Aorta (tissue), 5 donors: Measurements from ENCODE around the gene ZPBP. TPM values are rescaled to one million over a fixed set of nuclear protein-coding genes. Genes with fewer than 3 reads are reported as not detected.
"Not testable (repeated sequence)": the region's sequence is repeated elsewhere in the genome, so short reads cannot be mapped to it uniquely, and the experiment has no call there.

Experiments
- ATAC-seq: fragments of 200-7000 bp; cut with Tn5 transposase; one replicate; pipeline ENCODE4 v1.9.1; 2022; ENCODE audit warnings: moderate library complexity; ENCODE audit not compliant: low FRiP score
- DNase-seq, 2 donors: peaks; one replicate each; pipeline ENCODE4 v3.0.0-alpha.2; 2020
- H3K27ac ChIP-seq, 2 donors: one replicate each; pipeline ENCODE4 v1.5.1; 2013; ENCODE audit warnings: low read length in 2 of 2, mild to moderate bottlenecking in 2 of 2, moderate library complexity in 2 of 2, control low read depth in 1 of 2, inconsistent platforms in 1 of 2, low read depth in 1 of 2
- H3K27me3 ChIP-seq, 2 donors: one replicate each; pipeline ENCODE4 v1.6.1; 2013; ENCODE audit warnings: control low read depth in 1 of 2, low read length in 1 of 2, mild to moderate bottlenecking in 1 of 2, moderate library complexity in 1 of 2; ENCODE audit not compliant: insufficient read depth in 2 of 2, control insufficient read depth in 1 of 2
- H3K36me3 ChIP-seq, 2 donors: one replicate each; pipeline ENCODE4 v1.6.1; 2013; ENCODE audit warnings: control low read depth in 1 of 2, low read length in 1 of 2, mild to moderate bottlenecking in 1 of 2; ENCODE audit not compliant: insufficient read depth in 2 of 2, control insufficient read depth in 1 of 2
- H3K4me1 ChIP-seq, 2 donors: one replicate each; pipeline ENCODE4 v1.6.1; 2013; ENCODE audit warnings: low read length in 2 of 2, control low read depth in 1 of 2, mild to moderate bottlenecking in 1 of 2, moderate library complexity in 1 of 2; ENCODE audit not compliant: insufficient read depth in 2 of 2, control insufficient read depth in 1 of 2
- H3K4me3 ChIP-seq, 2 donors: one replicate each; pipeline ENCODE4 v1.5.1; 2013; ENCODE audit warnings: low read length in 2 of 2, control low read depth in 1 of 2, mild to moderate bottlenecking in 1 of 2
- H3K9me3 ChIP-seq: one replicate; pipeline ENCODE4 v1.6.1; 2013; ENCODE audit warnings: mild to moderate bottlenecking, low read length; ENCODE audit not compliant: control insufficient read depth
- WGBS, 2 donors: extraction: QIAGEN DNeasy Blood & Tissue Kit; methylation state at CpG; one replicate each; pipeline ENCODE4 v1.1.7; 2013; 5-methylcytosine and 5-hydroxymethylcytosine counted together
- intact Hi-C, 2 donors: fragments of 100-400 bp; cut with DNase I; formaldehyde crosslinking; loops; one replicate each; pipeline versions ENCODE4 v1.14.2 to v1.15.0; 2022
- polyA plus RNA-seq, 2 donors: library from polyadenylated mRNA; stranded (reverse); fragments of 200-250 nt; gene quantifications; one replicate each; pipeline ENCODE4 v1.2.3, GENCODE V29; 2013
- total RNA-seq, 2 donors: library from RNA; stranded (reverse); fragmentation: NEBNext Ultra II Directional; extraction: Animal tissue kit (Norgen Biotek cat#: 25700); gene quantifications; one replicate each; pipeline ENCODE4 v1.2.1, GENCODE V29; 2021
- donor health status: healthy with polysubstance abuse.
- donor health status: Bipolar disorder and iron deficiency.
- donor health status: DM: no; HTN: no; CAD: no.
- donor health status: DM: no; HTN: no; CAD: no.
- donor health status: DM: yes; HTN: yes; CAD: no.

Gene ZPBP
- total and polyA plus RNA-seq, 4 donors = not detected

DNA sequence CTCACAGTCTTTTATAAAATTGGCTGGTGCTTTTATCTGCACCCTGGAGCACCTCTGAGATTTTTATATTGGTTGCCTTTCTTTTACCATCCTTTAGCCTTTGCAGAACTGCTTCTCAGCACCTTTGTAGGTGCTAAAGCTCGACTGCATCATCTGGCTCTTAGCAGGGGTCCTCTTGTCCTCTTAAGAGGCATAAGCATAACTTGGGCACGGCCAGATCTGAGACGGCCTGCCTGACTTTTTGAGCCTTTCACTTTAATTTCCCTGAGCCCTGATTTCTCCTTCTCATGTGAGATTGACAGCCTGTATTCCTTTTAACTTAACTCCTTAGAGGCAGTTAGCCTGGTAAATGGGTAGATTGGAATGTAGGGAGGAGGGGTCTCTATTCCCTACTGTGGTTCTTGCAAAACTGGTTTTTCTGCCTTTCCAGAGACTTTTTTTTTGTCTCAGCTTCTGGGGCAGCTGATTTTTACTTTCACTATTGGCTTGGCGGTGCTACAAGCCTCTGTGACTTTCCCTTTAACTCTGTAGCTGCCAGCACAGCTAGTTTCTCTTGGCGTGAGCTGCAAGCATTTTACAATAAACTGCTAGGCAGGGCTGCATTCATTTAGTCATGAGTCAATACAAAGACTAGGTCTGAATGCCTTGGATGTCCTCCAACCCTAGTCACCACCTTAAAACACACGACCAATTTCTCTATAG, 24.0 kb downstream of the ZPBP start:
- DNase-seq (no peak), ATAC-seq (peak; percentile 60)
- peaks cover 3 to 5% of the 10 kb centered on the region in 2 donors for H3K4me1 ChIP-seq
- intact Hi-C loops = no loop called here
- H3K4me3 ChIP-seq = peak overlapping the region; percentile 79 to 83
- no peaks in the 10 kb centered on the region for H3K9me3 ChIP-seq
- no peaks in the 10 kb centered on the region for H3K27me3 ChIP-seq
- H3K27ac ChIP-seq = peak overlapping the region; percentile 45 to 51
- WGBS, 2 donors = 1 to 3% methylated on average over 6 of the region's 6 CpGs
- H3K36me3 ChIP-seq = no peaks in the 10 kb centered on the region

DNA sequence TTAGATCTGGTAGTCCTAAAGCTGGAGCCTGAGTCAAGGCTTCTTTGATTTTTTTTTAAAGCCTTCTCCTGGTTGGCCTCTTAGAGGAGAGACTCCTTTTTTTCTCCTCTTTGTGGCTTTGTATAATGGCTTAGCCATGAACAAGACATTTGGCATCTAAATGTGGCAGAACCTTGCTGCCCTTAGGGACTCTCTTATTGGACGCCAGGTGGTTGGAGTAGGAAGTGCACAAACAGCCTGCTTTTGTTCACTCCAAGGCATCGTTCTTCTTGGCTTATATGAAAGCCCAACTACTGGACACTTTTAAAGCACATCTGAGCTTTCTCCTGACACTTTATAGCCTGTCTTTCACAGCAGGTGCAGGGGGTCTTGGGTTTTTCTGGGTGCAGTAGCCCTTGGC, 25.0 kb downstream of the ZPBP start:
- Histone ChIP-seq H3K9me3 (no peaks in the 10 kb centered on the region), H3K4me1 (peaks cover 3 to 5% of the 10 kb centered on the region in 2 donors), H3K36me3 (no peaks in the 10 kb centered on the region), H3K27ac (no peak overlapping the region), H3K27me3 (no peaks in the 10 kb centered on the region), H3K4me3 (peak overlapping the region in 1 of 2 donors; percentile 79)
- 0 to 5% methylated on average over 2 of the region's 2 CpGs for WGBS, 2 donors
- no peak for DNase-seq
- intact Hi-C loops = no loop called here
- peak; percentile 28 for ATAC-seq

DNA sequence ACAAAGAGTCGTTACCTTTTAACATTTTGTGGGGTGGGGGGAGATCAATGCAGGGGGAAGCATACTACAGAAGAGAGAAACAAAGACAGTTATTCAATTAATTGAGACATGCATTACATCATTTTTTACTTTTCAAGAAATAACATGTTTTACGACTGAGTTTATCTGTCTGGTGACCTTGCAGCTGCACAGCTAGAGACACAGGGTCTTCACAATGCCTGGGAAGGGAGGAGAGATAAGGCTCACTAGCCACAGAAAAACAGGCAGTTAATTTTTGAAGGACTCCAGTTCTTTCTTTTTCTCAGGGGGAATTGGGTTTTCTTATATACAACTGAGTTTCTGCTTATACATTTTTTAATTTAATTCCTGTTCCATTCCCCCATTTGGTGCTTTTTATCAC, 30.1 kb downstream of the ZPBP start:
- no peak for DNase-seq
- Histone ChIP-seq H3K27me3 (no peaks in the 10 kb centered on the region), H3K4me1 (no peaks in the 10 kb centered on the region), H3K27ac (no peak overlapping the region), H3K36me3 (no peaks in the 10 kb centered on the region), H3K9me3 (no peaks in the 10 kb centered on the region), H3K4me3 (no peak overlapping the region)
- no peak for ATAC-seq
- WGBS, 2 donors = 79 to 84% methylated on average over 2 of the region's 2 CpGs
- intact Hi-C loops = no loop called here

DNA sequence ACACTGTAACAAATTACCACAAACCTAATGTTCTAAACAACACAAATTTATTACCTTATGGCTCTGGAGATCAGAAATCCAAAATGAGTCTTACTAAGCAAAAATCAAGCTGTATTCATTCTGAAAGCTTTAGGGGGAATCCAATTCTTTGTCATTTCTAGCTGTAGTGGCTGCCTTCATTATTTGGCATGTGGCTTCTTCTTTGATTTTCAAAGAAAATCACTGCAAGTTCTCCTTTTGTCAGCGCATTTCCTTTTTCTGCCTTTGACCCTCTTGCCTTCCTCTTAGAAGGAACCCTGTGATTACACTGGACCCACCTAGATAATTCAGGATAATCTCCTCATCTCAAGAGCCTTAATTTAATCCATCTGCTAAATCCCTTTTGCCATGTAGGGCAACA, 36.9 kb downstream of the ZPBP start:
- intact Hi-C loops = no loop called here
- no peaks in the 10 kb centered on the region for H3K4me1 ChIP-seq
- DNase-seq (no peak), ATAC-seq (no peak)
- no peaks in the 10 kb centered on the region for H3K36me3 ChIP-seq
- H3K4me3 ChIP-seq = no peak overlapping the region
- no peaks in the 10 kb centered on the region for H3K9me3 ChIP-seq
- H3K27me3 ChIP-seq = peaks cover 0 to 1% of the 10 kb centered on the region in 2 donors
- H3K27ac ChIP-seq = no peak overlapping the region
- 89 to 100% methylated on average over 1 of the region's 1 CpG for WGBS, 2 donors

DNA sequence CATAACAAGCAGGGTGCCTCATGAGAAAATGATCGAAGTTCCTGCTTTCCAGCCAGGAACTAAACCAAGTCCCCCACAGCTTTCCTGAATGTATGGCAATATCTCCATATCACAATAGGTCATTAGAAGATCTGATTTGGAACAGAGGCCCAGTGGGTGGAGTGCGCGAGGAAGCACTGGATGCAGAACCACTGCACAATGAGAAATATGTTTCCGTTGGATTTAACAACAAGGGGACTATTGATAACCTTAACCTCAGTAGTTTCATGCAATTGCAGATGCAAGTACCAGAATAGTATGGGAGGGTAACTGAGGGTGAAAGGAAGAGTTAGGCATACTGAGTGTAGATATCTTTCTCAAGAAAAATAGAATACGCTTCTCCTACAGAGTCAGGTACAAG, 45.3 kb downstream of the ZPBP start:
- 74 to 82% methylated on average over 5 of the region's 5 CpGs for WGBS, 2 donors
- Histone ChIP-seq H3K9me3 (no peaks in the 10 kb centered on the region), H3K36me3 (no peaks in the 10 kb centered on the region), H3K4me1 (no peaks in the 10 kb centered on the region), H3K4me3 (no peak overlapping the region), H3K27ac (no peak overlapping the region), H3K27me3 (no peaks in the 10 kb centered on the region)
- ATAC-seq (no peak), DNase-seq (no peak)
- intact Hi-C loops = no loop called here

DNA sequence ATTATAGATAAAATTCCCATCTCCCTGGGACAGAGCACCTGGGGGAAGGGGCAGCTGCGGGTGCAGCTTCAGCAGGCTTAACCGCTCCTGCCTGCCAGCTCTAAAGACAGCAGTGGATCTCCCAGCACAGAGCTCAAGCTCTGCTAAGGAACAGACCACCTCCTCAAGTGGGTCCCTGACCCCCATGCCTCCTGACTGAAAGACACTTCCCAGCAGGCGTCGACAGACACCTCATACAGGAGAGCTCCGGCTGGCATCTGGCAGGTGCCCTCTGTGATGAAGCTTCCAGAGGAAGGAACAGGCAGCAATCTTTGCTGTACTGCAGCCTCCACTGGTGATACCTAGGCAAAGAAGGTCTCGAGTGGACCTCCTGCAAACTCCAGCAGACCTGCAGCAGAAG, 51.9 kb downstream of the ZPBP start:
- H3K4me1 ChIP-seq, H3K9me3 ChIP-seq, intact Hi-C loops, H3K27ac ChIP-seq, H3K27me3 ChIP-seq, H3K4me3 ChIP-seq, DNase-seq, H3K36me3 ChIP-seq, ATAC-seq: not testable (repeated sequence)
- 73 to 75% methylated on average over 6 of the region's 6 CpGs for WGBS, 2 donors

DNA sequence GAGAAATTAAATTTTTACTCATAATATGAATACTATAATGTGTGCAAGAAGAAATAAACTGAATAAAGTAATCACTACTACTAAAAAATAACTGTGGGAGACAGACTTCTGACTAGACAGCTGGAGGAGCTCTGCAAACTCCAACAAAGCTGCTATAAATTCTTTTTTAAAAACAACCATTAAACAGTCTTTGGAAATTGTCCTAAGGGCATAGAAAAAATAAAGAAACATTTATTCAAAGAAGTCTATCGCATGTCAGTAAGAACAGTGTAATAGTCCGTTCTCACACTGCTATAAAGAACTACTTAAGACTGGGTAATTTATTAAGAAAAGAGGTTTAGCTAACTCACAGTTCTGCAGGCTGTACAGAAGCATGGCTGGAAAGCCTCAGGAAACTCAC, 56.0 kb downstream of the ZPBP start:
- no peak for DNase-seq
- intact Hi-C loops = no loop called here
- Histone ChIP-seq H3K4me1 (no peaks in the 10 kb centered on the region), H3K9me3 (no peaks in the 10 kb centered on the region), H3K27ac (no peak overlapping the region), H3K36me3 (no peaks in the 10 kb centered on the region), H3K4me3 (no peak overlapping the region), H3K27me3 (no peaks in the 10 kb centered on the region)
- 5 to 31% methylated on average over 2 of the region's 2 CpGs for WGBS, 2 donors
- no peak for ATAC-seq

DNA sequence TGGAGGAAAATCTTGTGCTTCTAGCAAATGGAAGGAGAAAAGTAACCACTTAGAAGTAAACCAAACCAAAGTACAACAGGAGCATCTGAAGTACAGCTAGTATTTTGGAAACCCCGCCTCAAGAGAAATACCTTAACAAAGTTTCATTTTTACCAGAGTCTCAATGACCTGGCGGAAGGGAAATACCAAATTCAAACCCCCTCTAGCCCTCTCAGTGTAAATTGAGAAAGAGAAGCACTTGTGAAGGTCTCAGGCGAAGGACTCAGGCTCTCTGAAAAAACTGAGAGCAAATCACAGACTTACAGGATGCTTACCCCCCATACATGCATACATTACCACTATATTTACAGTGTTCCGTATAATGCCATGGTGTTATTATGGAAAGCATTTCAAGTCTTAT, 70.1 kb downstream of the ZPBP start:
- Histone ChIP-seq H3K4me3 (no peak overlapping the region), H3K27ac (no peak overlapping the region), H3K4me1 (no peaks in the 10 kb centered on the region), H3K27me3 (no peaks in the 10 kb centered on the region), H3K36me3 (no peaks in the 10 kb centered on the region), H3K9me3 (no peaks in the 10 kb centered on the region)
- intact Hi-C loops = no loop called here
- no peak for DNase-seq
- no peak for ATAC-seq
- WGBS, 2 donors = 84 to 87% methylated on average over 4 of the region's 4 CpGs

DNA sequence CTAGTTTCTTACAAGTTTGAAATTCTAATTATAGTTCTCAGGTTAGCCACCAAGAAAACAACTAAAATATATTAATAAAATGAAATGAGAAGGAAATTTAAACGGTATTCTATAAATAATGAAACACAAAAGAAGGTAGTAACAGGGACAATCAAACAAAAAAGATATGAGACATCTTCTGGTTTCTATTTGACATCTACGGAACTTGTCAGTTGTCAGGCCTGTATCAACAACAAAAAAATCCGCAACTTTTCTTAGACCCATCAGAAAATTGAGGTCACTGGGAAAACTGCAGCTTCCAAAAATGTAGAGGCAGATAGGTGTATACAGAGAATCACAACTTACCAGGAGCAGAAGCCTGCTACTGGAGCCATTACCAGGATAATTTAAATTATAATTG, 70.6 kb downstream of the ZPBP start:
- H3K4me3 ChIP-seq = no peak overlapping the region
- intact Hi-C loops = no loop called here

More for the DNA sequence above, 70.6 kb downstream of the ZPBP start:
- H3K27me3 ChIP-seq = no peaks in the 10 kb centered on the region
- no peak overlapping the region for H3K27ac ChIP-seq
- H3K9me3 ChIP-seq = no peaks in the 10 kb centered on the region
- no peak for DNase-seq
- no peaks in the 10 kb centered on the region for H3K4me1 ChIP-seq
- 75 to 84% methylated on average over 3 of the region's 3 CpGs for WGBS, 2 donors
- H3K36me3 ChIP-seq = no peaks in the 10 kb centered on the region
- ATAC-seq = no peak
